AG04450 (cell line): ENCODE results near the gene MATCAP1. TPM values are rescaled to one million over a fixed set of nuclear protein-coding genes. Genes with fewer than 3 reads are reported as not detected.

Experiments
- CTCF ChIA-PET: fragments of 300-600, 350-600 bp; formaldehyde crosslinking; extraction: SDS; loops from one replicate; lab custom pipeline; 2022; ENCODE audit warnings: antibody characterized with exemption, inconsistent platforms; lab: Charles Lee
- POLR2A ChIA-PET: fragments of 350-600 bp; formaldehyde crosslinking; extraction: SDS; loops from one replicate; lab custom pipeline; 2021; ENCODE audit warnings: antibody characterized with exemption, inconsistent platforms; lab: Yijun Ruan, JAX
- DNase-seq: peaks from one replicate; pipeline ENCODE4 v3.0.0-alpha.2; 2011; ENCODE audit warnings: low read depth, low spot score
- H3K27ac ChIP-seq: one replicate; pipeline ENCODE4 v1.5.1; 2012; ENCODE audit warnings: low read depth, low read length, control low read depth
- H3K27me3 ChIP-seq: one replicate; pipeline ENCODE4 v1.6.0; 2012; ENCODE audit warnings: low read length; ENCODE audit not compliant: control insufficient read depth, insufficient read depth
- H3K4me3 ChIP-seq: 2 replicates; pipeline ENCODE4 v1.5.1; 2011; ENCODE audit warnings: mild to moderate bottlenecking, low read depth, low read length, control low read depth
- H3K9me3 ChIP-seq: 2 replicates; pipeline ENCODE4 v1.5.1; 2012; ENCODE audit warnings: low read length; ENCODE audit not compliant: control insufficient read depth, insufficient read depth
- polyA plus RNA-seq: library from polyadenylated mRNA; depleted of rRNA; stranded (reverse); fragments of >200 nt; gene quantifications from 2 replicates; pipeline ENCODE4 v1.2.3, GENCODE V29; 2011
- TF ChIP-seq, protein P1 (sequence below): IDR thresholded peaks from 2 replicates; pipeline ENCODE4 v1.5.1; 2011; ENCODE audit warnings: low read depth, low read length, control low read depth, inconsistent platforms

The MATCAP1 gene
- polyA plus RNA-seq, 1 experiment, result 13.9 TPM

DNA sequence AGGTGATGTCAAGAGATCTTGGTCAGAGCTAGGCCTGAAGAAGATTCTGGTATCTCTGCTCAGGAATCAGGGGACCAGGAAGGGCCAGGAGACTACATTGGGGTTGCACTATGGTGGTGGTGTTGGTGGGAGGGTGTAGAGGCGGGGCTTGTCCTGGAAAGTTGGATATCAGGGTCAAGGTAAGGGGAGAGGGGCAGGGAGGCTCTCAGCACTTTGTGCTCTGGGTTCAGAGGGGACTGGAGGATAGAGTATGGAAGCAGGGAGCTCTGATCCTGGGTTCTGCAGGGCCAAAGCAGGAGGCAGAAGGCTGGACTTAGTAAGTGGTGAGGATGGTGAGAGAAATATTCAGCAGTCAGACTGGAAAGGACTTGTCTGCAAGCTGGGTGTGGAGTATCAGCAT lies 10.4 kb downstream of the MATCAP1 start:
- ChIA-PET CTCF (interaction anchor here (0.6 kb wide), 1 partner anchor 24 kb away, joined by 5 read pairs; no protein-coding TSS in a partner anchor), POLR2A (interaction anchor here (1.3 kb wide), 1 partner anchor 10 kb away, joined by 3 read pairs; no protein-coding TSS in a partner anchor)
- no peak for DNase-seq
- H3K4me3 ChIP-seq, result no peak overlapping the region
- TF ChIP-seq, protein P1, sequence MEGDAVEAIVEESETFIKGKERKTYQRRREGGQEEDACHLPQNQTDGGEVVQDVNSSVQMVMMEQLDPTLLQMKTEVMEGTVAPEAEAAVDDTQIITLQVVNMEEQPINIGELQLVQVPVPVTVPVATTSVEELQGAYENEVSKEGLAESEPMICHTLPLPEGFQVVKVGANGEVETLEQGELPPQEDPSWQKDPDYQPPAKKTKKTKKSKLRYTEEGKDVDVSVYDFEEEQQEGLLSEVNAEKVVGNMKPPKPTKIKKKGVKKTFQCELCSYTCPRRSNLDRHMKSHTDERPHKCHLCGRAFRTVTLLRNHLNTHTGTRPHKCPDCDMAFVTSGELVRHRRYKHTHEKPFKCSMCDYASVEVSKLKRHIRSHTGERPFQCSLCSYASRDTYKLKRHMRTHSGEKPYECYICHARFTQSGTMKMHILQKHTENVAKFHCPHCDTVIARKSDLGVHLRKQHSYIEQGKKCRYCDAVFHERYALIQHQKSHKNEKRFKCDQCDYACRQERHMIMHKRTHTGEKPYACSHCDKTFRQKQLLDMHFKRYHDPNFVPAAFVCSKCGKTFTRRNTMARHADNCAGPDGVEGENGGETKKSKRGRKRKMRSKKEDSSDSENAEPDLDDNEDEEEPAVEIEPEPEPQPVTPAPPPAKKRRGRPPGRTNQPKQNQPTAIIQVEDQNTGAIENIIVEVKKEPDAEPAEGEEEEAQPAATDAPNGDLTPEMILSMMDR, result no peak
- no peaks in the 10 kb centered on the region for H3K27me3 ChIP-seq
- H3K27ac ChIP-seq, result no peak overlapping the region
- H3K9me3 ChIP-seq, result no peaks in the 10 kb centered on the region; the same call in 1 of the 2 replicates

DNA sequence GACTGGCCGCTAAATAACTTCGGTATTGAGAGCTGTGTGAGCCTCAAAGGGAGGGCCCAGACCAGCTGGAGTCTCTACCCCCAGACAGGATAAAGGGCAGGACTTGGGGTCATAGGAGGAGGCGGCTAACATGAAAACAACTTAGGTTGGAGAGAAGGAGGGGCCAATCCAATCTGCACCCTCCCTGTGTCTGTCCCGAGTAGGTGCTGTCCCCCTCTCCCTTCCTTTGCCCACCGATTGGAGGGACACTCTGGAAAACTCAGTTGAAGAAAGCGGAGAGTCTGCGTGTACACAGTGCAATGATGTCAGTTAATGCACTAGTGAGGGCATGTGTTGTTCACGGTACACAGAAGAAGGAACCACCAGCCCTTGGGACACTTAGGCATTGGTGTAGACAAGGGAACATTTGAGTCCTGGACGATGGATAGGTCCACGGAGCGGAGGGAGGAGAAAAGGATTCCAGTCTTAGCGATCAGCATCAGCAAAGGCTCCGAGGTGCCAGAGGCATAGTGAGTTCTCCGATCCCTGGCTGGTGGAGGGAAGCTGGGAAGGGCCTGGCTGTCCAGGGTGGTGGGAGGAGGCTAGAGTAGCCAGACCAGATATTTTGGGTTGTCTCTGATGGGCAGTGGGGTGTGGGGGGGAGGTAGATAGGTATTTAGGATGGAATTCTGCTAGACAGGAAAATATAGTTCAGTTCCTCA lies 12.7 kb downstream of the MATCAP1 start:
- Histone ChIP-seq H3K9me3 (no peaks in the 10 kb centered on the region; the same call in 1 of the 2 replicates), H3K4me3 (peak overlapping the region; percentile 58), H3K27me3 (peaks cover 19% of the 10 kb centered on the region), H3K27ac (peak overlapping the region; percentile 80)
- no peak for DNase-seq
- TF ChIP-seq, protein P1, result no peak
- ChIA-PET CTCF (interaction anchor here (0.8 to 1.6 kb wide), 3 partner anchors 9 to 20 kb away, joined by 3 to 5 read pairs (median 4); partner anchors contain the start of gene B3GNT9), POLR2A (interaction anchor here (0.7 to 1.9 kb wide), 5 partner anchors 11 to 285 kb away, joined by 3 to 9 read pairs (median 4); partner anchors contain the start of genes FBXL8 and TRADD)

DNA sequence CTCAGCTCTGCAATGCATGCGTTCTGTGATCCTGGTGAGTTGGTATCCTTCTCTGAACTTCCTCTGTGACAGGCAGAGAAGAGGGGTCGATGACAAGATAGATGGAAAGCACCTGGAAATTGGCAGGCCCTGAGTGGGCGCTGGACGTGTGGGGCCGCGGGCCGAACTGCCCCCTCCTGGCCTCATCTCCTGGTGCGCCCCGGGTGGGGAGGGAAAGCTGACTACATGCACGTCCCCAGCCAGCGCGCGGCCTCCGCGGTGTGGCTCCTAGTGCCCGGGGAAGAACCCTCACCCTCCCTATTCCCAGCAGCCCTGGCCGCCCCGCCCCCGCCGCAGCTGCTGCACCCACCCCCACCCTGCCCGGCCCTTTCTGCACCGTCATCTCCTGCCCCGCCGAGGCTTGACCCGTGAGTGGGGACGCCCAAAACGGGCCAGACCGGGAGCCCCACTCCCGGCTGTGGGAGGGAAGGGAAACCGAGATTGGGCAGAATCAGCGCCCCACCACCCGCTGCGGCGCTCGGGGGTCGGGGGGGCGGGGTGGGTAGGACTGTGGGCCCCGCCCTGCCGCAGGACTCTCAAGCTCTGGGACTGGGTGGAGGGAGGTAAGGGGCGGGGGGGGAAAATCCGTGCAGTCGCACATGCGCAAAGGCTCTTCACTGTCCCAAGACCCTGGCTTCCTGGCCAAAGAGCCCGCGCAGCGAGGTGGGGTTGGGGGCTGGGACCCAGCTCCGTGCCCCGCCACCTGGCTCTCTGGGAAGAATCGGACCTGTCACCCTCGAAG lies 13.4 kb downstream of the MATCAP1 start, which contains the start of gene NOL3:
TSS of gene NOL3 (plus strand) at position 371 of the 781 bp plus-strand sequence.
- Histone ChIP-seq H3K4me3 (peak within 1 kb of the TSS; percentile 58), H3K27me3 (peaks cover 25% of the 10 kb centered on the region), H3K27ac (peak within 1 kb of the TSS; percentile 80), H3K9me3 (no peaks in the 10 kb centered on the region; the same call in 1 of the 2 replicates)
- peak; percentile 36 for DNase-seq
- TF ChIP-seq, protein P1, result no peak
- ChIA-PET CTCF (interaction anchor here (0.6 to 1.6 kb wide), 6 partner anchors 8 to 280 kb away, joined by 3 to 5 read pairs (median 4); partner anchors contain the start of gene B3GNT9), POLR2A (interaction anchor here (0.6 to 1.9 kb wide), 8 partner anchors 10 to 364 kb away, joined by 3 to 10 read pairs (median 4); partner anchors contain the start of genes FBXL8 and TRADD)

DNA sequence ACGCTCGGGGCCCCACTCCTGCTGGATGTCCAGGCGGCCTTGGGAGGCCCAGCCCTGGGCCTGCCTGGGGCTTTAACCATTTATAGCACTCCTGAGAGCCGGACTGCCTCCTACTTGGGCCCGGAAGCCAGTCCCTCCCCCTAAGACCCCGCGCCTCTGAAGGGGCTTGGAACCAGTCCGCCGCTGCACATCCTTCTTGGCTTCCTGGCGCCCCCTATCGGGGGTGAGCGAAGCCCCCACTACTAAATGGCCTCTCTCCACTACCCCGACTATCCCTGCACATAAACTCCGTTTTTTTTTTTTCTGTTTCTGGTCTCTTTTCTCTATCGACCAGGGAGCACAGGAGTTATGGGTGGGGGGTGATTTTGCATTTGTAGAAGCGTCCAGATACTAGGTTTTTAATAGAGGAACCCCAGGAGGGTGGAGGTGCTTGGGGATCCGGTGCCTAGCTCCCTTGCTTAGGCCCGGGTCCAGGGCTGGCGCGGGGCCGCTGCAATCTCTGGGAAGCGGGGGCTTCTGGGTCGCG lies 14.1 kb downstream of the MATCAP1 start:
- POLR2A ChIA-PET, result interaction anchor here (1.2 to 1.9 kb wide), 4 partner anchors 10 to 16 kb away, joined by 3 to 10 read pairs (median 7); partner anchors contain the start of genes FBXL8 and TRADD
- CTCF ChIA-PET, result interaction anchor here (0.6 to 1.2 kb wide), 4 partner anchors 10 to 279 kb away, joined by 3 to 4 read pairs (median 4); no protein-coding TSS in a partner anchor
- Histone ChIP-seq H3K9me3 (no peaks in the 10 kb centered on the region; the same call in 1 of the 2 replicates), H3K4me3 (peak overlapping the region; percentile 58), H3K27ac (peak overlapping the region; percentile 80), H3K27me3 (peaks cover 31% of the 10 kb centered on the region)
- TF ChIP-seq, protein P1, result peak; percentile 65
- DNase-seq, result no peak
